Measurements from ENCODE around the gene ZSWIM8. TPM values are rescaled to one million over a fixed set of nuclear protein-coding genes. Genes with fewer than 3 reads are reported as not detected.

Gene ZSWIM8
- total RNA-seq, 1 experiment from 2014 or later = 59.1 TPM

GRCh38 chr10:73781879-73782748, 3.3 kb upstream of the ZSWIM8 start, which contains the start of gene CHCHD1 (continued):
- TF ChIP-seq, protein P1, sequence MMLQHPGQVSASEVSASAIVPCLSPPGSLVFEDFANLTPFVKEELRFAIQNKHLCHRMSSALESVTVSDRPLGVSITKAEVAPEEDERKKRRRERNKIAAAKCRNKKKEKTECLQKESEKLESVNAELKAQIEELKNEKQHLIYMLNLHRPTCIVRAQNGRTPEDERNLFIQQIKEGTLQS (CRISPR knock-in tag; conservative IDR thresholded peaks at IDR 0.05) = no peak
- TF ChIP-seq ZNF512 (CRISPR knock-in tag; IDR thresholded peaks at IDR 0.05; ENCODE audit: borderline replicate concordance) = no peak
- peak; percentile 86; the same call in 1 of the 2 replicates for TF ChIP-seq MYBL2 (CRISPR knock-in tag; IDR thresholded peaks at IDR 0.05)
- TF ChIP-seq FOXK1 (CRISPR knock-in tag; IDR thresholded peaks at IDR 0.05) = peak; percentile 91
- TF ChIP-seq ESRRA (CRISPR knock-in tag; IDR thresholded peaks at IDR 0.05; ENCODE audit: borderline replicate concordance) = peak; percentile 77; the same call in 1 of the 2 replicates
- TF ChIP-seq CTCF (IDR thresholded peaks at IDR 0.05) = no peak
- TF ChIP-seq GRHL2 (CRISPR knock-in tag; IDR thresholded peaks at IDR 0.05; ENCODE audit: insufficient replicate concordance, severe bottlenecking) = no peak
- TF ChIP-seq, protein P2, sequence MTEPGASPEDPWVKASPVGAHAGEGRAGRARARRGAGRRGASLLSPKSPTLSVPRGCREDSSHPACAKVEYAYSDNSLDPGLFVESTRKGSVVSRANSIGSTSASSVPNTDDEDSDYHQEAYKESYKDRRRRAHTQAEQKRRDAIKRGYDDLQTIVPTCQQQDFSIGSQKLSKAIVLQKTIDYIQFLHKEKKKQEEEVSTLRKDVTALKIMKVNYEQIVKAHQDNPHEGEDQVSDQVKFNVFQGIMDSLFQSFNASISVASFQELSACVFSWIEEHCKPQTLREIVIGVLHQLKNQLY (CRISPR knock-in tag; IDR thresholded peaks at IDR 0.05) = no peak
- no peak for TF ChIP-seq PRDM15 (CRISPR knock-in tag; IDR thresholded peaks at IDR 0.05)
- TF ChIP-seq ZBTB21 (CRISPR knock-in tag; IDR thresholded peaks at IDR 0.05; ENCODE audit: borderline replicate concordance) = no peak
- no peak for TF ChIP-seq PRRX2 (CRISPR knock-in tag; IDR thresholded peaks at IDR 0.05)
- no peak for TF ChIP-seq TP53 (CRISPR knock-in tag; IDR thresholded peaks at IDR 0.05)
- TF ChIP-seq AFF4 (CRISPR knock-in tag; IDR thresholded peaks at IDR 0.05; ENCODE audit: borderline replicate concordance) = no peak
- no peak for TF ChIP-seq NR1H2 (CRISPR knock-in tag; IDR thresholded peaks at IDR 0.05)
- peak; percentile 88 for TF ChIP-seq SP1 (CRISPR knock-in tag; conservative IDR thresholded peaks at IDR 0.05)
- TF ChIP-seq, protein P3, sequence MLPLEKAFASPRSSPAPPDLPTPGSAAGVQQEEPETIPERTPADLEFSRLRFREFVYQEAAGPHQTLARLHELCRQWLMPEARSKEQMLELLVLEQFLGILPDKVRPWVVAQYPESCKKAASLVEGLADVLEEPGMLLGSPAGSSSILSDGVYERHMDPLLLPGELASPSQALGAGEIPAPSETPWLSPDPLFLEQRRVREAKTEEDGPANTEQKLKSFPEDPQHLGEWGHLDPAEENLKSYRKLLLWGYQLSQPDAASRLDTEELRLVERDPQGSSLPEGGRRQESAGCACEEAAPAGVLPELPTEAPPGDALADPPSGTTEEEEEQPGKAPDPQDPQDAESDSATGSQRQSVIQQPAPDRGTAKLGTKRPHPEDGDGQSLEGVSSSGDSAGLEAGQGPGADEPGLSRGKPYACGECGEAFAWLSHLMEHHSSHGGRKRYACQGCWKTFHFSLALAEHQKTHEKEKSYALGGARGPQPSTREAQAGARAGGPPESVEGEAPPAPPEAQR (CRISPR knock-in tag; IDR thresholded peaks at IDR 0.05) = no peak
- TF ChIP-seq, protein P4, sequence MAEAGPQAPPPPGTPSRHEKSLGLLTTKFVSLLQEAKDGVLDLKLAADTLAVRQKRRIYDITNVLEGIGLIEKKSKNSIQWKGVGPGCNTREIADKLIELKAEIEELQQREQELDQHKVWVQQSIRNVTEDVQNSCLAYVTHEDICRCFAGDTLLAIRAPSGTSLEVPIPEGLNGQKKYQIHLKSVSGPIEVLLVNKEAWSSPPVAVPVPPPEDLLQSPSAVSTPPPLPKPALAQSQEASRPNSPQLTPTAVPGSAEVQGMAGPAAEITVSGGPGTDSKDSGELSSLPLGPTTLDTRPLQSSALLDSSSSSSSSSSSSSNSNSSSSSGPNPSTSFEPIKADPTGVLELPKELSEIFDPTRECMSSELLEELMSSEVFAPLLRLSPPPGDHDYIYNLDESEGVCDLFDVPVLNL (CRISPR knock-in tag; IDR thresholded peaks at IDR 0.05; ENCODE audit: borderline replicate concordance, low read depth) = no peak
- peak; percentile 58 for TF ChIP-seq NFYB (CRISPR knock-in tag; conservative IDR thresholded peaks at IDR 0.05; ENCODE audit: low read depth)
- TF ChIP-seq FOXJ3 (CRISPR knock-in tag; IDR thresholded peaks at IDR 0.05; ENCODE audit: borderline replicate concordance) = no peak

Data from WTC11 (cell line).